Astrocyte of the hippocampus (primary cell): ENCODE results near the gene KRT6A.
"Not testable (repeated sequence)": the region's sequence is repeated elsewhere in the genome, so short reads cannot be mapped to it uniquely, and the experiment has no call there.

ENCODE experiments used
- DNase-seq: peaks from one replicate; pipeline ENCODE4 v3.0.0; 2011; ENCODE audit warnings: low read depth, low spot score

The KRT6A gene

DNA sequence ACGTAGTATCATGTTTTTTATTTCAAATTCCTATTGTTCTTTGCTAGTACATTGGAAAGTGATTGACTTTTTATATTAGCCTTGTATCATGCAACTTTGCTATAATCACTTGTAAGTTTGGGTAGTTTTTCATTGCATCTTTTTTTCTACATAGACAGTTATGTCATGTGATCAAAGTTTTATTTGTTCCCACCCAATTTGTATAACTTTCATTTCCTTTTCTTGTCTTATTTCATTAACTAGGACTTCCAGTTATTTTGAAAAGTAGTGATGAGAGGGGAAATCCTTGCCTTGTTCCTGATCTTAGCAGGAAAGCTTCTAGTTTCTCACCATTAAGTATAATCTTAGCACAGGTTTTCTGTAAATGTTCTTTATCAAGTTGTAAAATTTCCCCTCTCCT lies 9.8 kb upstream of the KRT6A start:
- no peak for DNase-seq

GRCh38 chr12:52501490-52501889 lies 8.4 kb upstream of the KRT6A start:
- DNase-seq: no peak

GRCh38 chr12:52500574-52500973 lies 7.5 kb upstream of the KRT6A start:
- DNase-seq: not testable (repeated sequence)

DNA sequence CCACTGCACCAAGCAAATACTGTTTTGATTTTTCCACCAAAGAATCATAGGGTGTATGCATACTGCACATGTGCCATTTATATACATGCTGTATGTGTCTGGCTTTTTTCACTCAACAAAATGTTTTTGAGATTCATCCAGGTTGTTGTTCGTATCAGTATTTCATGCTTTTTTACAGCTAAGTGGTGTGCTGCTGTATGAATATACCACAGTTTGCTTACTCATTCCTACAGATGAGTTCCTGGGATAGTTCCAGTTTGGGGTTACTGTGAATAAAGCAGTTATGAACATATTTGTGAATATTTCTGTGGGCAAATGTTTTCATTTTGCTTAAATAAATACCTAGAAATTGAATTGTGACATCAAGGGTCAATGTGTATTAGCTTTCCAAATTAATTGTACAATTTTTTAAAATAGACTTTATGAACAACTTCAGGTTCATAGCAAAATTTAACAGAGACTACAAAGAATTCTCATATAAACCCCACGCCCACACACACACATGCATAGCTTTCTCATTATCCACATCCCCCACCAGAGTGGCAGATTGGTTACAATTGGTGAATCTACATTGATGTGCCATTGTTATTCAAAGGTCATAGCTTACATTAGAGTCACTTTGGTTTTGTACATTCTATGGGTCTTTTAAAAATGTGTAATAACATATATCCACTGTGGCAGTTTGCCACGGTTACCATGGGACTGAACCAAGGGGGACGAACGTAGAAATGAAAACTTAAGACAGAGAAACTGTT lies 6.9 kb upstream of the KRT6A start:
- no peak for DNase-seq

DNA sequence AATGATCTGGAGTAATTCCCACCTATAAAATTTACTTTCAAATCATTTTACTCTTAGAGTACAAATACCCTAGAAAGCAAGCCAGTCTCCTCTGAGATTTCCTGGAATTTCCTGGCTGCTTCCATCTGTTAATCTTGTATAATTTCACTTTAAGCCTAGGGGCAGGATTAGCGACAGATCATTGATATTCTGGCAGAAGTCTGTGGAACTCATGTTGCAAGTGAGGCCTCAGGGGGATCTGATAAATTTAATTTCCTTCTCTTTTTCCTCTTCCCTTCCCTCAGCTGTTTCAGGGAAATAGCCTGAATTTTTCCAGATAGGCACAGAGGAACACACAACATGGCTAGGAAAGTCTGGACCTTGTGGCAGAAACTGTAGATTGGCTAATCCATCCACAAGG lies 5.9 kb upstream of the KRT6A start:
- no peak for DNase-seq

GRCh38 chr12:52497975-52498374 lies 4.9 kb upstream of the KRT6A start:
- DNase-seq: no peak

DNA sequence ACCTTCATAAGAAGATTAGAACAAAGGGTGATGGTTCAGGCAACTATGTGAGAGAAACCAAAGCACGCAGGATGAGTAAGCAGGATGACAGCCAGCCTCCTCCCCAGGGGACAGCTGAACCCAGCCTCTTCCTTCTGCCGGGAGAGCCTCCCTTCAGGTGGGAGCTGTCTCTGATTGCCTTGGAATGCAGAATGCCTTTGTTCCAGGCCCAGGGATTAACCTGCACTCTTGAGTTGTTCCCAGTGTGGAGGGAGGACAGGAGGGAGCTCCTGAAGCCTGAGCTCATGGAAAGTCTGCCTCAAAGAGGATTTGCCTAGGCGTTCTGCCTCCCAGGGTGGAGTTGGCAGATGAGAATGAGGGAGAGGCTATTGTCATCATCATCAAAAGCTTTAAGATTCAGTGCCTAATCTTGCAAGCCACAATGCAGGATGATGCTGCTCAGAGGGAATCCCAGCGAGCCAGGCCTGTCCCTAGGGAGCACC lies 3.6 kb upstream of the KRT6A start:
- peak; percentile 26 for DNase-seq

- DNase-seq: no peak
These were observed 3.0 kb upstream of the KRT6A start for GRCh38 chr12:52496054-52496453.

GRCh38 chr12:52495389-52495788 lies 2.3 kb upstream of the KRT6A start:
- peak; percentile 10 for DNase-seq

- DNase-seq: no peak
These were observed 1.5 kb upstream of the KRT6A start for GRCh38 chr12:52494518-52494917.

DNA sequence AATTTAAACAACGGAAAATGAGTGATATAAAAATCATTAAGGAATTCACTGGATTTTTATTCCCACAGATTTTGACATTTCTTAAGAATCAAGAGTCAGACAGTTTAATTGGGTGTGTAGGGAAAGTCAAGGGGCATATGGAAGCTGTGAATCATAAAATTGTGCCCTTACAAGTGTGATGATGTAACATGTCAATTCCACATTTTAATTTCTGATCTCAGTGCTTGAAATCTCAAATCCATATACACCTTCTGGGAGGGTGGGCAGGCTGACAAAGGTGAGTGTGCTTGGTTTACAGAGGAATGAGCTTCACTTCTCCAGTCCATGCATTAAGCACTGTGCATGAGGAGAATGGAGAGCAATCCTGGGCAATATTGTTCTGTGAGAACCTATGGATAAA lies 1.0 kb upstream of the KRT6A start:
- no peak for DNase-seq

GRCh38 chr12:52492405-52492804 lies 652 bp downstream of the KRT6A start:
- DNase-seq: not testable (repeated sequence)

DNA sequence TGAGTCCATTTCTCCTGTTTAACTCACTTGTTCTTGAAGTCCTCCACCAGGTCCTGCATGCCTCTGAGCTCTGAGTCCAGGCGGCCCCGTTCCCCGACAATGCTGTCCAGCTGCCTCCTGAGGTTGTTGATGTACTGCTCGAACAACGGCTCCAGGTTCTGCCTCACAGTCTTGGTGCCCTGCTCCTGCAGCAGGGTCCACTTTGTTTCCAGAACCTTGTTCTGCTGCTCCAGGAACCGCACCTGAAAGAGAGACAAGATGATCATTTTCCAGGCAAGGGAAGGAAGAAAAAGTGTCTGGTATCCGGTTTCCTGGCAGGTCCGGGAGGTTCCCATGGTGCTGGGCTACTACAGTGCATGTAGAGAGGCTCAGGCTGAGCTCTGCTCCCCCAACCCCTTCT lies 1.6 kb downstream of the KRT6A start:
- DNase-seq: not testable (repeated sequence)

DNA sequence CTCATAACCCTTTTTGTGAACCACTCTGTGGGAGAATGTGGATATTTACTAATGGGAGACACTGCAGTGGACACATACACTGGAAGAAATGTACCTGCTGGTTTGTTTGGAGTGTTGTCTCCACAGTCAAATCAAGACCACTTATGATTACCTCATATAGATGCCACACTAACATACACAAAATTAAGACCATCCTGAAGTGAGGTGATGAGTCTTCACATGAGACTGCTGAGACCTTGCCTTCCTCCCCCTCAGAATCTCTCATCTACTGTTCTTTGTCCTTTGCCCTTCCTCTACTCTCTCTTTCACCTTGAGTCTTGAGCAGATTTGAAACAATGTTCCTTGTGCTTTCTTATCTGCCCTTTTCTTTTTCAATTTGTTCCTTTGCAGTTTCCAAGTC lies 4.3 kb downstream of the KRT6A start:
- no peak for DNase-seq

DNA sequence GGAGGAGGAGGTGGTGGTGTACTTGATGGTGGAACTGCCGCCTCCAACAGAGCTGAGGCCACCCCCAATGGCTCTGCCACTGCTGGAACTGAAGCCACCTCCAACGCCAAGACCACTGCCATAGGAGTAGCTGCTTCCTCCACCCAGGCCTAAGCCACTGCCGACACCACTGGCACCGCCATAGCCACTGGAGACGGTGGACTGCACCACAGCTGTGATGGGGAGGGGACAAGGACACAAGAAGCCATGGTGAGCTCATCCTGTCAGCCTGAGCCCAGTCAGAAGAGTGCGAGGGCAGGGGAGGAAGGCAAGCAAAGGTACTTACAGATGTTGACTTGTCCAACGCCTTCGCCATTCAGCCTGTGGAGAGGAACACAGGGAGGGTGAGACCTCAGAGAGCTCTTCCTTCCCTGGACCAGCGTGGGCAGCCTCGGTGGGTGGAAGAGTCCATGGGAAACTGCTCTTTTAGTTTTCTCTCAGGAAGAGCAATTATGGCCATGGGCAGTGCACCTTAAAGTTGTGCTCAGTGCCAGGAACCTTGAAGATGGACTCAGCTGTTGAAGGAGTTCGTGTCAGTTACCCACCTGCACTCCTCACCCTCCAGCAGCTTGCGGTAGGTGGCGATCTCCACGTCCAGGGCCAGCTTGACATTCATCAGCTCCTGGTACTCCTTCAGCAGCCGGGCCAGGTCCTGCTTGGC lies 5.2 kb downstream of the KRT6A start:
- not testable (repeated sequence) for DNase-seq

- DNase-seq: no peak
These were observed 5.8 kb downstream of the KRT6A start for GRCh38 chr12:52487211-52487610.

DNA sequence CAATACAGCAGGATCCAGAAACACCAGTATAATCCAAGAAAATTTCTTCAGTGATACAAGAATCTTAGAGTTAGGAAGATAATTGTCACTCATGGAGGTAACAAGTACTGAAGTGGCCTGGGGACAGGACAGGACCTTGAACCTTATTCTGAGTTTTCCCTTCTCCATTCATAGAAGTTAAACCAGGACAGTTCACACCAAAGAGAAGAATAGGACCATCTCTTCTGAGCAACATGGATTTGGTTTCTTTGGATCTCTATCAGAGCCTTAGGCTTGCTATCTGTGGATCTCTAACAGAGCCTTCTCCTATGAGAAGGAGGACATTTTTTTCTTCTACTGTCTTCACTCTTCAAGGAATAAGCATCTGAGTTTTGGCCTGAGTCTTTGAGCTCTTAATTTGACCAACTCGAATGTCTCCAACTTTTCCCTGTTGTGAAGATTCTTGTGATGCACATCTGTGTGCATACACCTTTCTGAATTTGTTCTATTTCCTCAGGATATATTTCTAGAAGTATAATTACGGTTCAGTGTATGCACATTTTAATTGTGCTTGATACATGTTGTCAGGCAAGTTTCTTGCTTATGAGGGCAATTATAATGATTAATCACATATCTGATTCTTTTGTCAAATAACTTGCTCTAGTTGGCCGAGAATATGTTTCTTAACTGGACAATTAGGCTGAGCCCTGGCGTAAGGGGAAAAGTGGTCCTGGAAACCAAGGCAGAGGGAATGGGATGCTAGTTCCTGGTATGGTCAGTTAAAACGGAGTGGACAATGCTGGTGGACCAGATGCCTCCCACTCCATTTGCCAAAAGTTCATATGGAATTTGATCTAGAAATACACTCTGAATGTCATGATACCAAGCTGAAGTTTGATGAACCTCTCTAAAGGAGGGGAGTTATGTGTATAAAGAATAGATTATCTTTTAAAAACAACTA lies 6.6 kb downstream of the KRT6A start:
- no peak for DNase-seq

DNA sequence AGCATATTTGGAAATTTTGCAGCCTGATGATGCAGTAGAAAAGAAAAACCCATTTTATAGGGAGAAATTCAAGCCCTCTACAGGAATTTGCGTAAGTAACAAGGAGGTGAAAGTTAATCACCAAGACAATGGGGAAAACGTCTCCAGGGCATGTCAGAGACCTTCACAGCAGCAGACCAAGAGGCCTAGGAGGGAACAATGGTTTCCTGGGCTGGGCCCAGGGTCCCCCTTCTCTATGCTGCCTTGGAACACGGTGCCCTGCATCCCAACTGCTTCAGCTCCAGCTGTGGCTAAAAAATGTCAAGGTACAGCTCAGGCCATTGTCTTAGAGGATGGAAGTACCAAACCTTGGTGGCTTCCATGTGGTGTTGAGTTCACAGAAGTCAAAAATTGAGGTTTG lies 13.0 kb downstream of the KRT6A start:
- DNase-seq: no peak

DNA sequence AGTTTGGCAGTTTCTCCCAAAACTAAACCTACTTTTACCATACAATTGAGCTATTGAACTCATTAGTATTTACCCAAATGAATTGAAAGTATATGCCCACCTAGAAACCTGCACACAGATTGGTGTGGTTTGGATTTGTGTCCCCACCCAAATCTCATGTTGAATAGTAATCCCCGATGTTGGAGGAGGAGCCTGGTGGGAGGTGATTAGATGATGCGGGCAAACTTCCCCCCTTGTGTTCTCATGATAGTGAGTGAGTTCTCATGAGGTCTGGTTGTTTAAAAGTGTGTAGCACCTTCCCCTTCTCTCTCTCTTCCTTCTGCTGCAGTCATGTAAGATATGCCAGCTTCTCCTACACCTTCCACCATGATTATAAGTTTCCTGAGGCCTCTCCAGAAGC lies 15.4 kb downstream of the KRT6A start:
- DNase-seq: no peak

GRCh38 chr12:52474212-52474611 lies 18.8 kb downstream of the KRT6A start:
- no peak for DNase-seq

GRCh38 chr12:52473768-52474167 lies 19.3 kb downstream of the KRT6A start, which contains the start of gene KRT6C:
Gene KRT6C, minus strand, starts transcription at chr12:52473805. Its CDS starts 68 bp downstream, at chr12:52473737.
- DNase-seq: no peak

DNA sequence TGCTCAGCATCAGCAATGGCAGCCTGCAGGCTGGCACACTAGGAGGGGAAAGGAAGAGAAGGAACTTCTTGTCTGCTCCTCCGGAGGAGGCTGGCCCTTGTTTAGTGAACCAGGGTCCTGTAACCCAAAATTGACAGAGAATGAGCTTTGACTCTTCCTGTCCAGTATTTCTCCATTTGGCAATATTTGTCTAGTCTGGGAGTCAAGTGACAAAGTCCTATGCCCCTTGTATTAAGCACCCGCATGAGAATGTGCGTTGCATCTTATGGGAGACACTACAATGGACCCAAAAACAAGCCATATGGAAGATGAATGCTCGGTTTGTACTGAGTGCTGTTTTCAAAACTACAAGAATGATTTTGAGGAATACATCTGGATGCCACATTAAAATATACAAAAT lies 23.2 kb downstream of the KRT6A start:
- DNase-seq: no peak
